NCI-H1694 (cell line): ENCODE data around the gene CHRNA4.
A peak's percentile ranks its signal among the peaks of the same experiment; 100 is the strongest.
"Not testable (repeated sequence)": the region's sequence is repeated elsewhere in the genome, so short reads cannot be mapped to it uniquely, and the experiment has no call there.

ENCODE experiments used
- DNase-seq: peaks from one replicate; lab custom pipeline; 2025; lab: John Stamatoyannopoulos, UW

CHRNA4 gene

GRCh38 chr20:63397946-63398450, 36.8 kb upstream of the CHRNA4 start:
- no peak for DNase-seq

- DNase-seq, result no peak
These were observed 36.1 kb upstream of the CHRNA4 start for GRCh38 chr20:63397155-63397843.

GRCh38 chr20:63396300-63396699, 35.2 kb upstream of the CHRNA4 start:
- DNase-seq, result no peak

- no peak for DNase-seq
These were observed 34.6 kb upstream of the CHRNA4 start for GRCh38 chr20:63395723-63396122.

- DNase-seq, result no peak
These were observed 33.8 kb upstream of the CHRNA4 start for GRCh38 chr20:63394920-63395455.

GRCh38 chr20:63394069-63394919, 33.1 kb upstream of the CHRNA4 start:
- peak; percentile 49 for DNase-seq

GRCh38 chr20:63393566-63393965, 32.4 kb upstream of the CHRNA4 start:
- no peak for DNase-seq

GRCh38 chr20:63392465-63393365, 31.6 kb upstream of the CHRNA4 start:
- no peak for DNase-seq

- no peak for DNase-seq
These were observed 26.8 kb upstream of the CHRNA4 start for GRCh38 chr20:63387917-63388316.

- DNase-seq, result no peak
These were observed 26.2 kb upstream of the CHRNA4 start for GRCh38 chr20:63387393-63387792.

- DNase-seq, result no peak
These were observed 25.3 kb upstream of the CHRNA4 start for GRCh38 chr20:63386491-63386890.

GRCh38 chr20:63385819-63386218, 24.7 kb upstream of the CHRNA4 start:
- DNase-seq, result no peak

GRCh38 chr20:63384336-63384735, 23.2 kb upstream of the CHRNA4 start:
- no peak for DNase-seq

- DNase-seq, result no peak
These were observed 22.4 kb upstream of the CHRNA4 start for GRCh38 chr20:63383556-63383955.

- DNase-seq, result no peak
These were observed 21.6 kb upstream of the CHRNA4 start for GRCh38 chr20:63382551-63383300.

GRCh38 chr20:63381781-63382431, 20.8 kb upstream of the CHRNA4 start:
- DNase-seq, result no peak

GRCh38 chr20:63380346-63380870, 19.3 kb upstream of the CHRNA4 start:
- no peak for DNase-seq

GRCh38 chr20:63379872-63380271, 18.7 kb upstream of the CHRNA4 start:
- not testable (repeated sequence) for DNase-seq

GRCh38 chr20:63379296-63379695, 18.1 kb upstream of the CHRNA4 start:
- DNase-seq, result no peak

- DNase-seq, result no peak
These were observed 17.5 kb upstream of the CHRNA4 start for GRCh38 chr20:63378626-63379025.
